ENCODE data around the gene ABHD8. TPM values are rescaled to one million over a fixed set of nuclear protein-coding genes. Genes with fewer than 3 reads are reported as not detected.

Gene ABHD8
- total RNA-seq, 1 donor from 2014 or later, result 6.1 TPM

- no peak for FAIRE-seq
- no peak for DNase-seq (ENCODE audit: low read depth)
- Histone ChIP-seq H3K4me3 (ENCODE audit: low read depth, low read length) (no peak overlapping the region), H3K36me3 (ENCODE audit: control insufficient read depth, insufficient read depth, low read length) (peaks cover 15% of the 10 kb centered on the region), H3K27me3 (ENCODE audit: control insufficient read depth, insufficient read depth, low read length) (no peaks in the 10 kb centered on the region)
- TF ChIP-seq CTCF (IDR thresholded peaks at IDR 0.05; ENCODE audit: insufficient read depth, low read length, severe bottlenecking), result no peak
Observed at GRCh38 chr19:17268754-17269153, 34.5 kb downstream of the ABHD8 start.

- no peak for TF ChIP-seq CTCF (IDR thresholded peaks at IDR 0.05; ENCODE audit: insufficient read depth, low read length, severe bottlenecking)
- DNase-seq (ENCODE audit: low read depth) (peak; percentile 99), FAIRE-seq (peak; percentile 62)
Observed at GRCh38 chr19:17266975-17267788, 36.0 kb downstream of the ABHD8 start, which contains the start of gene BABAM1. Gene BABAM1 (plus strand): TSS chr19:17267443. CDS start chr19:17268807, 1,364 bp downstream.

GRCh38 chr19:17266589-17266974, 36.6 kb downstream of the ABHD8 start:
- TF ChIP-seq CTCF (IDR thresholded peaks at IDR 0.05; ENCODE audit: insufficient read depth, low read length, severe bottlenecking), result no peak
- H3K4me3 ChIP-seq (ENCODE audit: low read depth, low read length), result no peak overlapping the region
- H3K36me3 ChIP-seq (ENCODE audit: control insufficient read depth, insufficient read depth, low read length), result peaks cover 10% of the 10 kb centered on the region
- no peaks in the 10 kb centered on the region for H3K27me3 ChIP-seq (ENCODE audit: control insufficient read depth, insufficient read depth, low read length)
- FAIRE-seq (no peak), DNase-seq (ENCODE audit: low read depth) (no peak)

More at GRCh38 chr19:17266975-17267788, 36.0 kb downstream of the ABHD8 start, which contains the start of gene BABAM1:
- Histone ChIP-seq H3K4me3 (ENCODE audit: low read depth, low read length) (peak within 1 kb of the TSS; percentile 73), H3K36me3 (ENCODE audit: control insufficient read depth, insufficient read depth, low read length) (peaks cover 11% of the 10 kb centered on the region), H3K27me3 (ENCODE audit: control insufficient read depth, insufficient read depth, low read length) (no peaks in the 10 kb centered on the region)

GRCh38 chr19:17266026-17266425, 37.2 kb downstream of the ABHD8 start:
- H3K36me3 ChIP-seq (ENCODE audit: control insufficient read depth, insufficient read depth, low read length), result peaks cover 5% of the 10 kb centered on the region
- FAIRE-seq (no peak), DNase-seq (ENCODE audit: low read depth) (no peak)
- TF ChIP-seq CTCF (IDR thresholded peaks at IDR 0.05; ENCODE audit: insufficient read depth, low read length, severe bottlenecking), result no peak
- no peak overlapping the region for H3K4me3 ChIP-seq (ENCODE audit: low read depth, low read length)
- no peaks in the 10 kb centered on the region for H3K27me3 ChIP-seq (ENCODE audit: control insufficient read depth, insufficient read depth, low read length)

- FAIRE-seq (no peak), DNase-seq (ENCODE audit: low read depth) (no peak)
- Histone ChIP-seq H3K27me3 (ENCODE audit: control insufficient read depth, insufficient read depth, low read length) (no peaks in the 10 kb centered on the region), H3K4me3 (ENCODE audit: low read depth, low read length) (no peak within 1 kb of the TSS), H3K36me3 (ENCODE audit: control insufficient read depth, insufficient read depth, low read length) (peaks cover 3% of the 10 kb centered on the region)
- no peak for TF ChIP-seq CTCF (IDR thresholded peaks at IDR 0.05; ENCODE audit: insufficient read depth, low read length, severe bottlenecking)
Observed at GRCh38 chr19:17264641-17264979, 38.6 kb downstream of the ABHD8 start, which contains the start of gene USHBP1. Gene USHBP1 (minus strand): TSS chr19:17264745. CDS start chr19:17264299, 446 bp downstream.

Data from bronchial epithelial cell (primary cell).